HEK293 (cell line): ENCODE measurements around the gene PFDN6.
A peak's percentile ranks its signal among the peaks of the same experiment; 100 is the strongest.

Source experiments
- BCL11B ChIP-seq: fragments of 450-650 bp; formaldehyde crosslinking; IDR thresholded peaks from 2 replicates; pipeline ENCODE4 v1.5.1; 2016; ENCODE audit warnings: low read depth, missing biosample characterization, missing genetic modification characterization
- GLI2 ChIP-seq: fragments of 450-650 bp; formaldehyde crosslinking; IDR thresholded peaks from 2 replicates; pipeline ENCODE4; 2017; ENCODE audit warnings: missing biosample characterization, missing genetic modification characterization, low read depth, borderline replicate concordance
- ZFP41 ChIP-seq: fragments of 450-650 bp; formaldehyde crosslinking; IDR thresholded peaks from 2 replicates; pipeline ENCODE4 v1.5.1; 2016; ENCODE audit warnings: missing biosample characterization, missing genetic modification characterization, borderline replicate concordance
- ZNF184 ChIP-seq: fragments of 450-650 bp; IDR thresholded peaks from 2 replicates; pipeline ENCODE4 v1.5.1; 2018; ENCODE audit warnings: missing biosample characterization, mild to moderate bottlenecking, missing genetic modification characterization
- ZNF23 ChIP-seq: fragments of 450-650 bp; formaldehyde crosslinking; IDR thresholded peaks from 2 replicates; pipeline ENCODE4 v1.5.1; 2016; ENCODE audit warnings: missing biosample characterization, missing genetic modification characterization, borderline replicate concordance
- ZNF529 ChIP-seq: fragments of 450-650 bp; formaldehyde crosslinking; IDR thresholded peaks from 2 replicates; pipeline ENCODE4 v1.5.1; 2017; ENCODE audit warnings: missing genetic modification characterization, missing biosample characterization; ENCODE audit not compliant: insufficient replicate concordance
- ZNF530 ChIP-seq: fragments of 450-650 bp; formaldehyde crosslinking; IDR thresholded peaks from 2 replicates; pipeline ENCODE4 v1.5.1; 2016; ENCODE audit warnings: low read depth, missing biosample characterization, missing genetic modification characterization
- ZNF548 ChIP-seq: fragments of 450-650 bp; formaldehyde crosslinking; IDR thresholded peaks from 2 replicates; pipeline ENCODE4 v1.5.1; 2016; ENCODE audit warnings: missing biosample characterization, missing genetic modification characterization
- ZNF658 ChIP-seq: fragments of 450-650 bp; formaldehyde crosslinking; IDR thresholded peaks from 2 replicates; pipeline ENCODE4; 2016; ENCODE audit warnings: missing biosample characterization, missing genetic modification characterization
- ZNF843 ChIP-seq: fragments of 450-650 bp; formaldehyde crosslinking; IDR thresholded peaks from 2 replicates; pipeline ENCODE4 v1.5.1; 2016; ENCODE audit warnings: missing biosample characterization, missing genetic modification characterization
- ZSCAN23 ChIP-seq: fragments of 450-650 bp; formaldehyde crosslinking; IDR thresholded peaks from 2 replicates; pipeline ENCODE4 v1.5.1; 2016; ENCODE audit warnings: missing biosample characterization, missing genetic modification characterization
- TF ChIP-seq, protein P1 (sequence below): fragments of 450-650 bp; formaldehyde crosslinking; conservative IDR thresholded peaks from 2 replicates; pipeline ENCODE4 v1.5.1; 2016; ENCODE audit warnings: low read depth, missing biosample characterization, missing genetic modification characterization
- TF ChIP-seq, protein P2 (sequence below): fragments of 450-650 bp; formaldehyde crosslinking; optimal IDR thresholded peaks from 2 replicates; pipeline ENCODE3; 2016; ENCODE audit warnings: missing biosample characterization, mild to moderate bottlenecking, missing genetic modification characterization
- TF ChIP-seq, protein P3 (sequence below): fragments of 450-650 bp; formaldehyde crosslinking; IDR thresholded peaks from 2 replicates; pipeline ENCODE4 v1.5.1; 2016; ENCODE audit warnings: missing biosample characterization, missing genetic modification characterization, borderline replicate concordance
- TF ChIP-seq, protein P4 (sequence below): fragments of 450-650 bp; formaldehyde crosslinking; IDR thresholded peaks from 2 replicates; pipeline ENCODE4 v1.5.1; 2016; ENCODE audit warnings: missing biosample characterization, missing genetic modification characterization
- TF ChIP-seq, protein P5 (sequence below): fragments of 450-650 bp; formaldehyde crosslinking; IDR thresholded peaks from 2 replicates; pipeline ENCODE4 v1.5.1; 2017; ENCODE audit warnings: missing biosample characterization, missing genetic modification characterization
- TF ChIP-seq, protein P6 (sequence below): fragments of 450-650 bp; formaldehyde crosslinking; IDR thresholded peaks from 2 replicates; pipeline ENCODE4 v1.5.1; 2016; ENCODE audit warnings: missing biosample characterization, missing genetic modification characterization
- TF ChIP-seq, protein P7 (sequence below): fragments of 450-650 bp; formaldehyde crosslinking; IDR thresholded peaks from 2 replicates; pipeline ENCODE4 v1.5.0; 2017; ENCODE audit warnings: missing biosample characterization, missing genetic modification characterization, borderline replicate concordance

Gene PFDN6

DNA sequence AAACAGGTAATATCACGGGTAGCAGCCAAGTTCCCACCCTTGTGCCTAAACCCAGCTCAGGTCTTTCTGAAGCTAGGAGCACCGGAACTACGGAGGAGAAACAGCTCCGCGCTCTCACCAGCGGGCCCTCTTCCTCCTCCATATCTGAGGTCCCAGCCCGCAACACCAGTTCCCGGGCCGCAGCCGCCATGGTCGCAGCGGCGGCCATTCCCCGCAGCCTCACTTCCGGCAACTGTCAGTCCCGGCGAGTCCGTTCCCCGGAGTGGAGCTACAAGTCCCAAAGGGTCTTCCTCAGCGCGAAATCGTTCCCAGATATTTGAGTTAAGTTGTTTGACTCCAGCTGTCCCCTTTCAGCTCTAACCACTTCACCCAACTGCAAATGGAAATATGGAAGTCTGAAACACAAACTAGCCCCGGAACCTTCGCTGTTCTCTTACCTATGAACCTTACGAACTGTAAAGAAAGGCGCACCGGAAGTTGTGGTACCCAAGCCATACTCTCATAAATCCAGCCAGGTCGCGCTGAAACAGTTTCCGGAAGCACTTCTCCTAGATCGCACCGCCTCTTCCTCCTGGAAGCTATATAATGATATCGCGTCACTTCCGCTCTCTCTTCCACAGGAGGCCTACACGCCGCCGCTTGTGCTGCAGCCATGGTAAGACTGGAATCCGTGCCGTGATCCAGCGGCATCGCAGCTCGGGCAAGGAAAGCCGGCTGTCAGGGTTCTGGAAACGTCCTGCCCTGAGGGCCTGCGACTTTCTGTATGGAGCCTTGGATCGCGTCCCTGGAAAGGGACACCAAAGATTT lies 17.7 kb upstream of the PFDN6 start, which contains the start of the genes RPS18 and VPS52 (continued):
- TF ChIP-seq, protein P1, sequence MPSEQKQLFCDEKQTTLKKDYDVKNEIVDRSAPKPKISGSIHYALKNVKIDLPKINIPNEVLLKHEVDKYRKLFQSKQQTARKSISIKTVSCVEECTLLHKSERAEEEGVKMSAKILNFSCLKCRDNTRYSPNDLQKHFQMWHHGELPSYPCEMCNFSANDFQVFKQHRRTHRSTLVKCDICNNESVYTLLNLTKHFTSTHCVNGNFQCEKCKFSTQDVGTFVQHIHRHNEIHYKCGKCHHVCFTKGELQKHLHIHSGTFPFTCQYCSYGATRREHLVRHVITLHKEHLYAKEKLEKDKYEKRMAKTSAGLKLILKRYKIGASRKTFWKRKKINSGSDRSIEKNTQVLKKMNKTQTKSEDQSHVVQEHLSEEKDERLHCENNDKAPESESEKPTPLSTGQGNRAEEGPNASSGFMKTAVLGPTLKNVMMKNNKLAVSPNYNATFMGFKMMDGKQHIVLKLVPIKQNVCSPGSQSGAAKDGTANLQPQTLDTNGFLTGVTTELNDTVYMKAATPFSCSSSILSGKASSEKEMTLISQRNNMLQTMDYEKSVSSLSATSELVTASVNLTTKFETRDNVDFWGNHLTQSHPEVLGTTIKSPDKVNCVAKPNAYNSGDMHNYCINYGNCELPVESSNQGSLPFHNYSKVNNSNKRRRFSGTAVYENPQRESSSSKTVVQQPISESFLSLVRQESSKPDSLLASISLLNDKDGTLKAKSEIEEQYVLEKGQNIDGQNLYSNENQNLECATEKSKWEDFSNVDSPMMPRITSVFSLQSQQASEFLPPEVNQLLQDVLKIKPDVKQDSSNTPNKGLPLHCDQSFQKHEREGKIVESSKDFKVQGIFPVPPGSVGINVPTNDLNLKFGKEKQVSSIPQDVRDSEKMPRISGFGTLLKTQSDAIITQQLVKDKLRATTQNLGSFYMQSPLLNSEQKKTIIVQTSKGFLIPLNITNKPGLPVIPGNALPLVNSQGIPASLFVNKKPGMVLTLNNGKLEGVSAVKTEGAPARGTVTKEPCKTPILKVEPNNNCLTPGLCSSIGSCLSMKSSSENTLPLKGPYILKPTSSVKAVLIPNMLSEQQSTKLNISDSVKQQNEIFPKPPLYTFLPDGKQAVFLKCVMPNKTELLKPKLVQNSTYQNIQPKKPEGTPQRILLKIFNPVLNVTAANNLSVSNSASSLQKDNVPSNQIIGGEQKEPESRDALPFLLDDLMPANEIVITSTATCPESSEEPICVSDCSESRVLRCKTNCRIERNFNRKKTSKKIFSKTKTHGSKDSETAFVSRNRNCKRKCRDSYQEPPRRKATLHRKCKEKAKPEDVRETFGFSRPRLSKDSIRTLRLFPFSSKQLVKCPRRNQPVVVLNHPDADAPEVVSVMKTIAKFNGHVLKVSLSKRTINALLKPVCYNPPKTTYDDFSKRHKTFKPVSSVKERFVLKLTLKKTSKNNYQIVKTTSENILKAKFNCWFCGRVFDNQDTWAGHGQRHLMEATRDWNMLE = peak; percentile 98
- TF ChIP-seq ZSCAN23 (tag by site-specific recombination) (peak; percentile 37; the same call in 1 of the 2 replicates), GLI2 (tag by site-specific recombination) (no peak), ZNF184 (tag by site-specific recombination) (peak; percentile 43; the same call in 1 of the 2 replicates), ZNF658 (tag by site-specific recombination) (no peak), ZNF529 (tag by site-specific recombination) (no peak), ZNF23 (tag by site-specific recombination) (no peak), BCL11B (tag by site-specific recombination) (peak; percentile 27; the same call in 1 of the 2 replicates), ZNF530 (0 out of 2 replicates have a peak, but pooled peaks have one; percentile 8), ZNF843 (peak; percentile 42; the same call in 1 of the 2 replicates), ZFP41 (no peak), ZNF548 (tag by site-specific recombination) (no peak)
- TF ChIP-seq, protein P2, sequence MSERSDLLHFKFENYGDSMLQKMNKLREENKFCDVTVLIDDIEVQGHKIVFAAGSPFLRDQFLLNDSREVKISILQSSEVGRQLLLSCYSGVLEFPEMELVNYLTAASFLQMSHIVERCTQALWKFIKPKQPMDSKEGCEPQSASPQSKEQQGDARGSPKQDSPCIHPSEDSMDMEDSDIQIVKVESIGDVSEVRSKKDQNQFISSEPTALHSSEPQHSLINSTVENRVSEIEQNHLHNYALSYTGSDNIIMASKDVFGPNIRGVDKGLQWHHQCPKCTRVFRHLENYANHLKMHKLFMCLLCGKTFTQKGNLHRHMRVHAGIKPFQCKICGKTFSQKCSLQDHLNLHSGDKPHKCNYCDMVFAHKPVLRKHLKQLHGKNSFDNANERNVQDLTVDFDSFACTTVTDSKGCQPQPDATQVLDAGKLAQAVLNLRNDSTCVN (tag by site-specific recombination) = peak; percentile 44
- TF ChIP-seq, protein P3, sequence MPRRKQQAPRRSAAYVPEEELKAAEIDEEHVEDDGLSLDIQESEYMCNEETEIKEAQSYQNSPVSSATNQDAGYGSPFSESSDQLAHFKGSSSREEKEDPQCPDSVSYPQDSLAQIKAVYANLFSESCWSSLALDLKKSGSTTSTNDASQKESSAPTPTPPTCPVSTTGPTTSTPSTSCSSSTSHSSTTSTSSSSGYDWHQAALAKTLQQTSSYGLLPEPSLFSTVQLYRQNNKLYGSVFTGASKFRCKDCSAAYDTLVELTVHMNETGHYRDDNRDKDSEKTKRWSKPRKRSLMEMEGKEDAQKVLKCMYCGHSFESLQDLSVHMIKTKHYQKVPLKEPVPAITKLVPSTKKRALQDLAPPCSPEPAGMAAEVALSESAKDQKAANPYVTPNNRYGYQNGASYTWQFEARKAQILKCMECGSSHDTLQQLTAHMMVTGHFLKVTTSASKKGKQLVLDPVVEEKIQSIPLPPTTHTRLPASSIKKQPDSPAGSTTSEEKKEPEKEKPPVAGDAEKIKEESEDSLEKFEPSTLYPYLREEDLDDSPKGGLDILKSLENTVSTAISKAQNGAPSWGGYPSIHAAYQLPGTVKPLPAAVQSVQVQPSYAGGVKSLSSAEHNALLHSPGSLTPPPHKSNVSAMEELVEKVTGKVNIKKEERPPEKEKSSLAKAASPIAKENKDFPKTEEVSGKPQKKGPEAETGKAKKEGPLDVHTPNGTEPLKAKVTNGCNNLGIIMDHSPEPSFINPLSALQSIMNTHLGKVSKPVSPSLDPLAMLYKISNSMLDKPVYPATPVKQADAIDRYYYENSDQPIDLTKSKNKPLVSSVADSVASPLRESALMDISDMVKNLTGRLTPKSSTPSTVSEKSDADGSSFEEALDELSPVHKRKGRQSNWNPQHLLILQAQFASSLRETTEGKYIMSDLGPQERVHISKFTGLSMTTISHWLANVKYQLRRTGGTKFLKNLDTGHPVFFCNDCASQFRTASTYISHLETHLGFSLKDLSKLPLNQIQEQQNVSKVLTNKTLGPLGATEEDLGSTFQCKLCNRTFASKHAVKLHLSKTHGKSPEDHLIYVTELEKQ = peak; percentile 70; the same call in 1 of the 2 replicates
- TF ChIP-seq, protein P4, sequence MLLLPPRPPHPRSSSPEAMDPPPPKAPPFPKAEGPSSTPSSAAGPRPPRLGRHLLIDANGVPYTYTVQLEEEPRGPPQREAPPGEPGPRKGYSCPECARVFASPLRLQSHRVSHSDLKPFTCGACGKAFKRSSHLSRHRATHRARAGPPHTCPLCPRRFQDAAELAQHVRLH (tag by site-specific recombination) = peak; percentile 97
- TF ChIP-seq, protein P5, sequence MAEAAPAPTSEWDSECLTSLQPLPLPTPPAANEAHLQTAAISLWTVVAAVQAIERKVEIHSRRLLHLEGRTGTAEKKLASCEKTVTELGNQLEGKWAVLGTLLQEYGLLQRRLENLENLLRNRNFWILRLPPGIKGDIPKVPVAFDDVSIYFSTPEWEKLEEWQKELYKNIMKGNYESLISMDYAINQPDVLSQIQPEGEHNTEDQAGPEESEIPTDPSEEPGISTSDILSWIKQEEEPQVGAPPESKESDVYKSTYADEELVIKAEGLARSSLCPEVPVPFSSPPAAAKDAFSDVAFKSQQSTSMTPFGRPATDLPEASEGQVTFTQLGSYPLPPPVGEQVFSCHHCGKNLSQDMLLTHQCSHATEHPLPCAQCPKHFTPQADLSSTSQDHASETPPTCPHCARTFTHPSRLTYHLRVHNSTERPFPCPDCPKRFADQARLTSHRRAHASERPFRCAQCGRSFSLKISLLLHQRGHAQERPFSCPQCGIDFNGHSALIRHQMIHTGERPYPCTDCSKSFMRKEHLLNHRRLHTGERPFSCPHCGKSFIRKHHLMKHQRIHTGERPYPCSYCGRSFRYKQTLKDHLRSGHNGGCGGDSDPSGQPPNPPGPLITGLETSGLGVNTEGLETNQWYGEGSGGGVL = no peak
- TF ChIP-seq, protein P6, sequence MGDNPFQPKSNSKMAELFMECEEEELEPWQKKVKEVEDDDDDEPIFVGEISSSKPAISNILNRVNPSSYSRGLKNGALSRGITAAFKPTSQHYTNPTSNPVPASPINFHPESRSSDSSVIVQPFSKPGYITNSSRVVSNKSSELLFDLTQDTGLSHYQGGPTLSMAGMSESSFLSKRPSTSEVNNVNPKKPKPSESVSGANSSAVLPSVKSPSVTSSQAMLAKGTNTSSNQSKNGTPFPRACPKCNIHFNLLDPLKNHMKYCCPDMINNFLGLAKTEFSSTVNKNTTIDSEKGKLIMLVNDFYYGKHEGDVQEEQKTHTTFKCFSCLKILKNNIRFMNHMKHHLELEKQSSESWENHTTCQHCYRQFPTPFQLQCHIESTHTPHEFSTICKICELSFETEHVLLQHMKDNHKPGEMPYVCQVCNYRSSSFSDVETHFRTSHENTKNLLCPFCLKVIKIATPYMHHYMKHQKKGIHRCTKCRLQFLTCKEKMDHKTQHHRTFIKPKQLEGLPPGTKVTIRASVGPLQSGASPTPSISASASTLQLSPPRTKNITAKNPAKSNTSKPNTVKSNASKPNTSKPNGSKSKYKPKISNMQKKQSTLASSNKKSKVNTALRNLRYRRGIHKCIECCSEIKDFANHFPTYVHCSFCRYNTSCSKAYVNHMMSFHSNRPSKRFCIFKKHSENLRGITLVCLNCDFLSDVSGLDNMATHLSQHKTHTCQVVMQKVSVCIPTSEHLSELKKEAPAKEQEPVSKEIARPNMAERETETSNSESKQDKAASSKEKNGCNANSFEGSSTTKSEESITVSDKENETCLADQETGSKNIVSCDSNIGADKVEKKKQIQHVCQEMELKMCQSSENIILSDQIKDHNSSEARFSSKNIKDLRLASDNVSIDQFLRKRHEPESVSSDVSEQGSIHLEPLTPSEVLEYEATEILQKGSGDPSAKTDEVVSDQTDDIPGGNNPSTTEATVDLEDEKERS (tag by site-specific recombination) = peak; percentile 87
- TF ChIP-seq, protein P7, sequence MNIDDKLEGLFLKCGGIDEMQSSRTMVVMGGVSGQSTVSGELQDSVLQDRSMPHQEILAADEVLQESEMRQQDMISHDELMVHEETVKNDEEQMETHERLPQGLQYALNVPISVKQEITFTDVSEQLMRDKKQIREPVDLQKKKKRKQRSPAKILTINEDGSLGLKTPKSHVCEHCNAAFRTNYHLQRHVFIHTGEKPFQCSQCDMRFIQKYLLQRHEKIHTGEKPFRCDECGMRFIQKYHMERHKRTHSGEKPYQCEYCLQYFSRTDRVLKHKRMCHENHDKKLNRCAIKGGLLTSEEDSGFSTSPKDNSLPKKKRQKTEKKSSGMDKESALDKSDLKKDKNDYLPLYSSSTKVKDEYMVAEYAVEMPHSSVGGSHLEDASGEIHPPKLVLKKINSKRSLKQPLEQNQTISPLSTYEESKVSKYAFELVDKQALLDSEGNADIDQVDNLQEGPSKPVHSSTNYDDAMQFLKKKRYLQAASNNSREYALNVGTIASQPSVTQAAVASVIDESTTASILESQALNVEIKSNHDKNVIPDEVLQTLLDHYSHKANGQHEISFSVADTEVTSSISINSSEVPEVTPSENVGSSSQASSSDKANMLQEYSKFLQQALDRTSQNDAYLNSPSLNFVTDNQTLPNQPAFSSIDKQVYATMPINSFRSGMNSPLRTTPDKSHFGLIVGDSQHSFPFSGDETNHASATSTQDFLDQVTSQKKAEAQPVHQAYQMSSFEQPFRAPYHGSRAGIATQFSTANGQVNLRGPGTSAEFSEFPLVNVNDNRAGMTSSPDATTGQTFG (tag by site-specific recombination) = no peak
